Hippocampal formation (tissue), 2 donors: ENCODE measurements around the gene GTF2F1.
"Not testable (repeated sequence)": the region's sequence is repeated elsewhere in the genome, so short reads cannot be mapped to it uniquely, and the experiment has no call there.

Source experiments
- DNase-seq, 2 donors: peaks; one replicate each; lab custom pipeline; 2025; lab: John Stamatoyannopoulos, UW

GTF2F1 gene

GRCh38 chr19:6384381-6384780 is 8.6 kb downstream of the GTF2F1 start:
- no peak for DNase-seq

- DNase-seq: no peak
Measured at GRCh38 chr19:6383188-6383587, 9.8 kb downstream of the GTF2F1 start.

GRCh38 chr19:6381030-6381750 is 11.8 kb downstream of the GTF2F1 start:
- DNase-seq: no peak

GRCh38 chr19:6379744-6380143 is 13.2 kb downstream of the GTF2F1 start:
- no peak for DNase-seq

DNA sequence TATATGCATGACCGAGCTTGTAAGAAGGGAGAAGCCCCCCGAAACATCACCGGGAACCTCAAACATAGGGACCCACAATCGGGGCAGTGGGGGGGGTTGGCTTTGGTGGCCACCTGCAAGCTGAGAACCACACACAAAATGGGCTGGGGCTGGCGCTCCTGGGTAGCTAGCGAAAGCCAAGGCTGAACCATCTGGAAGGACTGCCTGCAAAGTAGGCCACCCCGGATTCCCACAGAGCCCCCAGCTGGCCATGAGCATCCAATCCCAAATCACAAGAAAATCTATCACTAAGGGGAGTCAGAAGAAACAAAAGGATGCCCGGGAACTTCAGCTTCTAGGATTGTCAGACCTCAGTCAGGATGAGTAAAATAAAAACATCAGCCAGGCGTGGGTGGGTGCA is 14.5 kb downstream of the GTF2F1 start:
- DNase-seq: no peak

- no peak for DNase-seq
Measured at GRCh38 chr19:6378041-6378440, 14.9 kb downstream of the GTF2F1 start.

DNA sequence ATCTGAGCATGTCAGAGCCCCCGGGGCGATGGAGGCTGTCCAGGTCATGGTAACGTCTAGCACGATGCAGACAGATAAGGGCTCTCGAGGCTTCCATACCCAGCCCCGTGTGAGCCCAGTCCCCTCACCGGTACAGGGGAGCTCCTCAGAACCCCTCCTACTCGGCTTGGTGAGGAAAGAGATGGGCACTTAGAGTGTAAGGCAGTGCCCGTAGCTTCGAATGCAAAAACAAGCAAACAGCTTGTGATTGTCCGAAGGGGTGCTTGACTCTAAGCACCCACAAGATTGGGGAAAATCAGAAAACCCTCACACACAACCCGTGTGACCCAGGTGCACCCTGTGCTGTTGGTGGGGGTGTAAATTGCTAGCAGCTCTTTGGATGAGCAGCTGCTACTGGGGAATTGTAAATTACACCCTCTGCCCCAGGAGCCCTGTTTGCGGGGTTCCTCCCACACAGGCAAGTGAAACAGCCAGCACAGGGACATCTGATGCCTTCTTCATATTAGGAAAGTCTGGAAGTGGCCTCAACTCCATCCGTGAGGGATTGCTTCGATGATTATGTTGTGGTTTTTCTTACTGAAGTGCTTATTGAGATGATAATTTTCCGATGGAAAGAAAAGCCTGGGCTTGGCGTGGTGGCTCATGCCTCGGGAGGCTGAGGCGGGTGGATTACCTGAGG is 16.3 kb downstream of the GTF2F1 start:
- no peak for DNase-seq

DNA sequence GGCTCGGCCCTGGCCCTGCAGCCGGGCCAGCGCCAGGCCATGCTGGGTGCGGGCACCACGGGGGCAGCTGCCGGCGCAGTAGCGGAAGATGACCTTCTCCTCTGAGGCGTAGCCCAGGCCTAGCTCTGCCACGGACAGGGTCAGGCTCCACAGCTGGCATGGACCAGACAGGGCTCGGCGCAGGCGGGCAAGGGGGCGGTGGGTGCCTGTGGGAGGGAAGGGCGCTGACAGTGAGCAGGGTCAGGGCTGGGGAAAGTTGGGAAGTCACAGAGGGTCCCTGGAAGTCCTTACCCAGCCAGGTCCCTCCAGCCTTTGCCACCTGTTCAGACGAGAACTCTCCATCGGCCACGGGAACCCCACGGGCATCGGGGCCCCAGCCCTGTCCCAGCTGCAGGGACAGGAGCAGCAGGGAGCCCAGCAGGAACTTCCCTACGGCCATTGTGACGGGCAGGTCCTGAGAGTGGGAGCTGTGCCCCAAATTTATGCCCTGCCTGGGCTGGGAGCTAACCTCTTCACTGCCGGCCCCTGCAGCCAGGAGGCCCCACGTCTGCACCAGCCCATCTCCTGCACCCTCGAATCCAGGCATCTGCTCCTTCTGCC is 17.5 kb downstream of the GTF2F1 start, which contains the start of gene PSPN:
Gene PSPN, minus strand, starts transcription at position 523 of the 600 bp plus-strand sequence. Its CDS starts 84 bp downstream, at position 439.
- no peak for DNase-seq

DNA sequence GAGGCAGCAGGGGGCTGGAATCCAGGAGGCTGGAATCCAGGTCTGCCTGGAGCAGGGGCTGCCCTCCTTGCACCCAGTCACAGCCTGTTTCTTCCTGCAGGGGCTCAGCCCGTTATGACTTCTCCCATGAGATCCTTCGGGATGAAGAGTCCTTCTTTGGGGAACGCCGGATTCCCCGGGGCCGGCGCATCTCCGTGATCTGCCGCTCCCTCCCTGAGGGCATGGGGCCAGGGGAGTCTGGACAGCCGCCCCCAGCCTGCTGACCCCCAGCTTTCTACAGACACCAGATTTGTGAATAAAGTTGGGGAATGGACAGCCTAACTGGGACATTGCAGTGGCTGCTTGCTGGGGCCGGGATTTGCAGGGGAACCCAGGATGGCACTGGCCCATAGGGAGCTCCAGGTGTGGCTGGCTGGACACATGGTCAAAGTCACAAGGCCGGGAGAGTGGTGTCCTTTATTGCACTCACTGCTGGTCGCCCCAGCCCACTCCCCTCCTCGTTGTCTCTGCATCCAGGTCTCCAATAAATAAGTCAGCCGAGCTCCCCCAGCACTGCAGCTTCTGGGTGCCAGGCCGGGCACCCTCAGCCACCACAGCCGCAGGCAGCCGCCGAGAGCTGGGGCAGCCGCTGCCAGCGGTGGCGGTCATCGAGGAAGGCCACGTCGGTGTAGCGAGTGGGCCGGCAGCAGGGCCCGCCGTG is 18.1 kb downstream of the GTF2F1 start:
- no peak for DNase-seq

- no peak for DNase-seq
Measured at GRCh38 chr19:6374161-6374709, 18.7 kb downstream of the GTF2F1 start.

- DNase-seq: no peak
Measured at GRCh38 chr19:6373813-6374108, 19.2 kb downstream of the GTF2F1 start.

- peak; percentile 97 to 98 for DNase-seq
Measured at GRCh38 chr19:6373096-6373812, 19.7 kb downstream of the GTF2F1 start.

GRCh38 chr19:6372594-6373095 is 20.3 kb downstream of the GTF2F1 start, which contains the start of gene ALKBH7:
ALKBH7 (plus strand) TSS chr19:6372794; CDS start chr19:6372821, 27 bp downstream.
- DNase-seq: peak; percentile 97 to 99

GRCh38 chr19:6364353-6364752 is 28.6 kb downstream of the GTF2F1 start:
- no peak for DNase-seq

DNA sequence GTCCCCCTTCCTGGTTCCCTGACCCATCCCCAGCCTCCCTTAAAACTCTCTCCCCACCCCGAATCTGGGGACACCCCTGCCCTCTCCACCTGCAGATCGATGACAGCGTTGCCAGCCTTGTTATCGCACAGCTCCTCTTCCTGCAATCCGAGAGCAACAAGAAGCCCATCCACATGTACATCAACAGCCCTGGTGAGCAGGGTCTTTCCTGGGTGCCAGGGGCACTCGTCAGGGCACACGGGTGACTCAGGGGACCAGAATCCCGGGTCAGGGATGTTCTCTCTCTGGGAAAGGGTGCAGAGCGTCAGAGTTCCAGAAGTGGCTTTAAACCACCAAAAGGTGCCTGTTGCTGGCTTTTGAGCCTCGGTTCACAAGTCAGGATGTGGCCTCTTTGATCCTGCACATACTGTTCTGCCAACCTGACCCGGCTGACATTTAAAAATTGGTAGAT is 30.6 kb downstream of the GTF2F1 start:
- DNase-seq: no peak

- no peak for DNase-seq
Measured at GRCh38 chr19:6362027-6362350, 31.0 kb downstream of the GTF2F1 start.

DNA sequence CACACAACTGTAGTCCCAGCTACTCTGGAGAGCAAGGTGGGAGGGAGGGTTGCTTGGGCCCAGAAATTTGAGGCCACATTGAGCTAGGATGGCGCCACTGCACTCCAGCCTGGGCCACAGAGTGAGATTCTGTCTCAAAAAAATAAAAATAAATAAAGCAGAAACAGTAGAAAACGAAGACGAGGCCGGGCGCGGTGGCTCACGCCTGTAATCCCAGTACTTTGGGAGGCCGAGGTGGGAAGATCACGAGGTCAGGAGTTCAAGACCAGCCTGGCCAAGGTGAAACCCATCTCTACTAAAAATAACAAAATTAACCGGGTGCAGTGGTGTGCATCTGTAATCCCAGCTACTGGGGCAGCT is 32.1 kb downstream of the GTF2F1 start:
- DNase-seq: not testable (repeated sequence)

GRCh38 chr19:6360445-6360844 is 32.5 kb downstream of the GTF2F1 start:
- DNase-seq: not testable (repeated sequence)

DNA sequence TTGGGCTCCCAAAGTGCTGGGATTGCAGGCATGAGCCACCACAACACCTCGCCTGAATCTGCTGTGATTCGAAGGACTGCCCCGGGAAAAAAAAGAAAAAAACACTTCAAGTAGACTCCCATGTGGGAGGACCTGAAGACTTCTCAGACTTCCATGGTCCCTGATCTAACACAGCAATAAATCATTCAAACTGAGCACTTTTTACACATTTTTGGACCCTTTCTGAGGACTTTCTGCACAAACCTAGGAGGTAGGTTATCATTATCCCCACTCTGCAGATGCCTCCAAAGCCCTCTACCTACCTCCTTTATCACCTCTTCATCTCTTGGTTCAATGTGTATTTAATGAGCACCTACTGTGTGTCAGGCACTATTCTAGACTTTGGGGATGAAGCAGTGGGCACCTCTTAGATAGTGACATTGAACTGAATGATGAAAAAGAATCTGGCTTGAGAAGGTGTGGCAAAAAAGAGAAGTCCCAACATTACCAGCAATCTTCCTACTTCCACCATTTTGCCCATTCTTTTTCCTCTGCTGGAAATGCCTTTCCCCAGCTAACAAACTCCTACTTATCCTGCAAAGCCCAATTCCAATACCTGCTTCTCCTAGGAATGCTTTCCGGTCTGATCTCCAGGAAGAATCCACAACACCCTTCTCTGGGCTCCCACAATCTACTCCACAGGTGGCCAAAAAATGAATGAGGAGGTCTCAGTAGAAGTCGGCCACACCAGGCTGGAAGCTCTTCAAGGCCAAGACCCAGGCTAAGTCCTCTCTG is 33.2 kb downstream of the GTF2F1 start:
- no peak for DNase-seq

DNA sequence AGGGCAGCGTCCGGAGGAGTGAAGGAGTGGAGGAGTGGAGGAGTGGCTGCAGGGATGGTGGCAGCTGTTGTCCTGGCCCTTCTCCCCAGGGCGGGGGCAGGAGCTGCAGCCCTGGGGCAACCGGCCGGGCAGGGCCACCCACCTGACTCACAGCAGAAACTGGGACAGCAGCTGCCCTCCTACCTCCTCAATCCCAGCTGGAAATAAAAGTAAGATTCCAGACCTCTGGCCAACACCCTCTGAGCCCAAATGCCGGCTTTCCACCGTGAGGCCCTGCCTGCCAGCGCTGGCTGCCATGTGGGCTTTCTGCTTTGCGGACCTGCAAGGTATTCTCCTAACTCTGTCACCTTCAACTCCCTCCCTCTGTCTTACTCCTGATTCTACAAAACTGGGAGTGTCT is 35.0 kb downstream of the GTF2F1 start:
- no peak for DNase-seq

- no peak for DNase-seq
Measured at GRCh38 chr19:6357174-6357573, 35.8 kb downstream of the GTF2F1 start.
